Measurements from ENCODE around the gene SYNPR. TPM values are rescaled to one million over a fixed set of nuclear protein-coding genes. Genes with fewer than 3 reads are reported as not detected.

The SYNPR gene
- total RNA-seq, 3 donors from 2014 or later: not detected

DNA sequence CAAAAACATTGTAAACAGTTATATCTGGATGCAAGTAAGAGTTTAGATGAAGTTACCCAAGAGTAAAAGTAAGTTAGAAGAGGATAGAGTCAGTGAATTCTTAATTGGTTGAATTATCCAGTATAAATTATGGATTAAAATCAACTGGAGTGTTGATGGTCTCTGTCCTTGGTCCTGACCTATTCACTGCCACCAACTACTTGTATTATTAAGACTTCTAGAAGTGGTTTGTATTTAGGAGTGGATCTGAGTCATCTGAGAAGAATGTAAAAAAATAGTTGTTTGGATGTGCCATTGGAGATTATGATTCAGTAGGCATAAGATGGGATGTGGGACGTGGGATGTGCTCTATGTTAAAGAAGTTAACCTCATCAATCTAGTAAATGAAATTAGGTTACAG is 86.4 kb downstream of the SYNPR start:
- no peaks in the 10 kb centered on the region for H3K4me1 ChIP-seq
- no peak overlapping the region for H3K4me3 ChIP-seq
- H3K27ac ChIP-seq: no peak overlapping the region
- intact Hi-C loops (cut with DNase I; ENCODE audit: low total_unique reads): loop anchor here (5.0 kb wide), 1 partner anchor 558 kb away; no protein-coding TSS in a partner anchor
- H3K9me3 ChIP-seq: no peaks in the 10 kb centered on the region
- TF ChIP-seq, protein P1, sequence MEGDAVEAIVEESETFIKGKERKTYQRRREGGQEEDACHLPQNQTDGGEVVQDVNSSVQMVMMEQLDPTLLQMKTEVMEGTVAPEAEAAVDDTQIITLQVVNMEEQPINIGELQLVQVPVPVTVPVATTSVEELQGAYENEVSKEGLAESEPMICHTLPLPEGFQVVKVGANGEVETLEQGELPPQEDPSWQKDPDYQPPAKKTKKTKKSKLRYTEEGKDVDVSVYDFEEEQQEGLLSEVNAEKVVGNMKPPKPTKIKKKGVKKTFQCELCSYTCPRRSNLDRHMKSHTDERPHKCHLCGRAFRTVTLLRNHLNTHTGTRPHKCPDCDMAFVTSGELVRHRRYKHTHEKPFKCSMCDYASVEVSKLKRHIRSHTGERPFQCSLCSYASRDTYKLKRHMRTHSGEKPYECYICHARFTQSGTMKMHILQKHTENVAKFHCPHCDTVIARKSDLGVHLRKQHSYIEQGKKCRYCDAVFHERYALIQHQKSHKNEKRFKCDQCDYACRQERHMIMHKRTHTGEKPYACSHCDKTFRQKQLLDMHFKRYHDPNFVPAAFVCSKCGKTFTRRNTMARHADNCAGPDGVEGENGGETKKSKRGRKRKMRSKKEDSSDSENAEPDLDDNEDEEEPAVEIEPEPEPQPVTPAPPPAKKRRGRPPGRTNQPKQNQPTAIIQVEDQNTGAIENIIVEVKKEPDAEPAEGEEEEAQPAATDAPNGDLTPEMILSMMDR (IDR thresholded peaks at IDR 0.05): no peak
- no peaks in the 10 kb centered on the region for H3K36me3 ChIP-seq
- DNase-seq (ENCODE audit: low spot score in 2 of 2): no peak
- H3K27me3 ChIP-seq: no peaks in the 10 kb centered on the region

- intact Hi-C loops (cut with DNase I; ENCODE audit: low total_unique reads): loop anchor here (5.0 kb wide), 1 partner anchor 557 kb away; no protein-coding TSS in a partner anchor
- Histone ChIP-seq H3K27ac (no peak overlapping the region), H3K27me3 (no peaks in the 10 kb centered on the region), H3K9me3 (no peaks in the 10 kb centered on the region), H3K36me3 (no peaks in the 10 kb centered on the region), H3K4me1 (no peaks in the 10 kb centered on the region), H3K4me3 (no peak overlapping the region)
- TF ChIP-seq, protein P1 (IDR thresholded peaks at IDR 0.05): no peak
- TF ChIP-seq POLR2AphosphoS5 (IDR thresholded peaks at IDR 0.05): no peak
- no peak for TF ChIP-seq POLR2A (IDR thresholded peaks at IDR 0.05)
- no peak for DNase-seq (ENCODE audit: low spot score in 2 of 2)
Measured at GRCh38 chr3:63364910-63365309, 86.8 kb downstream of the SYNPR start.

DNA sequence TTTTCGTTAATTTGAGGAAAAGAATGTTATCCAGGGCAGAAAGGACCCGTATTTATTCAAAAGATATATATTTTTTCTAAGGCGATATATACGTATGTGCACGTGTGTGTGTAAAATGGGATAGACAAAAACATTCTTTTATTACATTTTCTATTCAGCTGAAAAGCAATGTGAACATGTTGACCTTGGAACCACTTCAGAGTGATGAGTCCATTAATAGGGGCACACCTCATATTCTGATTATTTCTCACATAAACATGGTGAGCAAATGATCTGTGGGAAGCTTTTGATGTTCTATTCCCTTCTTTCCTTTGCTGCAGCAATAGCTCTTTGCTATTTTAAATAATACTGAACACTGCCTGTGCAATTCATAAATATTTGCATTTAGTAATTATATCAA is 87.6 kb downstream of the SYNPR start:
- Histone ChIP-seq H3K27ac (no peak overlapping the region), H3K4me3 (no peak overlapping the region), H3K36me3 (no peaks in the 10 kb centered on the region), H3K9me3 (no peaks in the 10 kb centered on the region), H3K4me1 (no peaks in the 10 kb centered on the region), H3K27me3 (no peaks in the 10 kb centered on the region)
- no peak for TF ChIP-seq POLR2AphosphoS5 (IDR thresholded peaks at IDR 0.05)
- TF ChIP-seq POLR2A (IDR thresholded peaks at IDR 0.05): no peak
- TF ChIP-seq, protein P1 (IDR thresholded peaks at IDR 0.05): no peak
- intact Hi-C loops (cut with DNase I; ENCODE audit: low total_unique reads): no loop called here
- DNase-seq (ENCODE audit: low spot score in 2 of 2): no peak

DNA sequence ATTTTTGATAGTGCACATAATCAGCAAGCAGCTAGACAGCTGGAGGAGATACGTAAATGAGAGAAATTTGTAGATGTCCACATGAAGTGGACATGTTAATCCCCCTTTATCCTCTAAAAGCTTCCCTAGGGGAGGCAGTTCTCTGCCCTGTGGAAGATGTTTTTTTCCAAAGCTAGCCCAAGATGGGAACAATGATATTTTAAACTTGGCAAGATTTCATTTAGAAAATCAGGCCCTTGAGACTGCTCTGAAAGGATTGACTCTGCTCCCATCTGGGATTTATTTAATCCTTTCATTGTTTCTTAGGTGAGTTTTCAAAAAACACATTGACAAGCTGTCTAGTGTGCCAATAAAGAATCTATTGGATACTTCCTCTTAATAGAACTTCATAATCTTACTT is 92.0 kb downstream of the SYNPR start:
- H3K4me3 ChIP-seq: no peak overlapping the region

GRCh38 chr3:63383040-63383439 is 104.9 kb downstream of the SYNPR start:
- no peaks in the 10 kb centered on the region for H3K27me3 ChIP-seq
- no peak overlapping the region for H3K4me3 ChIP-seq
- intact Hi-C loops (cut with DNase I; ENCODE audit: low total_unique reads): no loop called here
- no peak for DNase-seq (ENCODE audit: low spot score in 2 of 2)
- no peaks in the 10 kb centered on the region for H3K4me1 ChIP-seq
- H3K9me3 ChIP-seq: no peaks in the 10 kb centered on the region
- no peaks in the 10 kb centered on the region for H3K36me3 ChIP-seq
- H3K27ac ChIP-seq: no peak overlapping the region
- TF ChIP-seq POLR2A (IDR thresholded peaks at IDR 0.05): no peak
- TF ChIP-seq POLR2AphosphoS5 (IDR thresholded peaks at IDR 0.05): no peak
- TF ChIP-seq, protein P1 (IDR thresholded peaks at IDR 0.05): no peak

More for the DNA sequence above, 92.0 kb downstream of the SYNPR start:
- Histone ChIP-seq H3K36me3 (no peaks in the 10 kb centered on the region), H3K27me3 (peaks cover 0 to 3% of the 10 kb centered on the region in 2 donors), H3K27ac (no peak overlapping the region), H3K9me3 (no peaks in the 10 kb centered on the region), H3K4me1 (no peaks in the 10 kb centered on the region)
- intact Hi-C loops (cut with DNase I; ENCODE audit: low total_unique reads): no loop called here
- TF ChIP-seq POLR2A (IDR thresholded peaks at IDR 0.05) (no peak), POLR2AphosphoS5 (IDR thresholded peaks at IDR 0.05) (no peak)
- TF ChIP-seq, protein P1 (IDR thresholded peaks at IDR 0.05): no peak
- no peak for DNase-seq (ENCODE audit: low spot score in 2 of 2)
